Lower lobe of right lung (tissue), 2 donors: ENCODE results near the gene RNU1-2. TPM values are rescaled to one million over a fixed set of nuclear protein-coding genes. Genes with fewer than 3 reads are reported as not detected.
"Not testable (repeated sequence)": the region's sequence is repeated elsewhere in the genome, so short reads cannot be mapped to it uniquely, and the experiment has no call there.

Experiments
- ATAC-seq, 2 donors: fragments of 200-7000 bp; cut with Tn5 transposase; one replicate each; pipeline ENCODE4 v1.9.1; 2020 to 2022; ENCODE audit warnings: mild to moderate bottlenecking in 2 of 2, moderate library complexity in 2 of 2
- DNase-seq: peaks from one replicate; pipeline ENCODE4 v3.0.0-alpha.2; 2020
- H3K27ac ChIP-seq: fragments of 200-600 bp; one replicate; pipeline ENCODE4 v1.8.0; 2022
- H3K27me3 ChIP-seq: fragments of 200-600 bp; one replicate; pipeline ENCODE4 v1.8.0; 2022; ENCODE audit warnings: low read depth
- H3K36me3 ChIP-seq: fragments of 200-600 bp; one replicate; pipeline ENCODE4 v1.8.0; 2022; ENCODE audit warnings: mild to moderate bottlenecking
- H3K4me1 ChIP-seq: fragments of 200-600 bp; one replicate; pipeline ENCODE4 v1.8.0; 2022
- H3K4me3 ChIP-seq: fragments of 200-600 bp; one replicate; pipeline ENCODE4 v1.8.0; 2022; ENCODE audit warnings: mild to moderate bottlenecking
- H3K9me3 ChIP-seq: fragments of 200-600 bp; one replicate; pipeline ENCODE4 v1.8.0; 2022
- CTCF ChIP-seq: fragments of 200-600 bp; IDR thresholded peaks from one replicate; pipeline ENCODE4 v1.8.0; 2022; ENCODE audit warnings: antibody characterized with exemption, mild to moderate bottlenecking
- intact Hi-C: fragments of 100-400 bp; cut with DNase I; formaldehyde crosslinking; loops from one replicate; pipeline ENCODE4 v1.11.0; 2022
- microRNA-seq: library from miRNA; unstranded; fragments of <30 nt; microRNA quantifications from one replicate; pipeline ENCODE4 v1.2.0, GENCODE V29; 2020; ENCODE audit warnings: borderline number of aligned reads
- total RNA-seq: library from RNA; stranded (reverse); fragmentation: NEBNext Ultra II Directional; extraction: Animal tissue kit (Norgen Biotek cat#: 25700); gene quantifications from one replicate; pipeline ENCODE4 v1.2.1, GENCODE V29; 2021
- donor health status: DM: no; HTN: yes; CAD: no; lungs with severe emphysema.

The RNU1-2 gene
- total RNA-seq, 1 donor from 2014 or later, result 6,803 TPM

GRCh38 chr1:16933945-16934344 lies 38.2 kb downstream of the RNU1-2 start:
- H3K27me3 ChIP-seq, H3K4me3 ChIP-seq, H3K4me1 ChIP-seq, ATAC-seq, H3K27ac ChIP-seq, intact Hi-C loops, DNase-seq, H3K9me3 ChIP-seq: not testable (repeated sequence)
- peaks cover 24% of the 10 kb centered on the region for H3K36me3 ChIP-seq

- ATAC-seq, intact Hi-C loops: not testable (repeated sequence)
These were observed 40.8 kb downstream of the RNU1-2 start for GRCh38 chr1:16936580-16936979.

GRCh38 chr1:16938351-16939321 lies 42.9 kb downstream of the RNU1-2 start:
- Histone ChIP-seq H3K9me3 (no peaks in the 10 kb centered on the region), H3K4me3 (no peak overlapping the region), H3K27ac (no peak overlapping the region), H3K36me3 (peaks cover 23% of the 10 kb centered on the region), H3K27me3 (no peaks in the 10 kb centered on the region), H3K4me1 (no peaks in the 10 kb centered on the region)
- intact Hi-C loops, result no loop called here
- TF ChIP-seq CTCF, result no peak
- ATAC-seq (peak; percentile 12 to 16), DNase-seq (no peak)

More at GRCh38 chr1:16936580-16936979, 40.8 kb downstream of the RNU1-2 start:
- not testable (repeated sequence) for H3K4me1 ChIP-seq, H3K9me3 ChIP-seq, H3K4me3 ChIP-seq, DNase-seq, H3K27me3 ChIP-seq, H3K27ac ChIP-seq
- peaks cover 28% of the 10 kb centered on the region for H3K36me3 ChIP-seq

GRCh38 chr1:16939386-16940180 lies 43.8 kb downstream of the RNU1-2 start:
- ATAC-seq, result peak; percentile 27 to 29
- H3K27me3 ChIP-seq, H3K27ac ChIP-seq, intact Hi-C loops, H3K4me3 ChIP-seq, H3K9me3 ChIP-seq, H3K4me1 ChIP-seq, DNase-seq: not testable (repeated sequence)
- peaks cover 31% of the 10 kb centered on the region for H3K36me3 ChIP-seq

- ATAC-seq, result no peak
- Histone ChIP-seq H3K27ac (no peak overlapping the region), H3K4me1 (no peaks in the 10 kb centered on the region), H3K36me3 (peaks cover 16% of the 10 kb centered on the region), H3K4me3 (no peak overlapping the region), H3K9me3 (no peaks in the 10 kb centered on the region), H3K27me3 (no peaks in the 10 kb centered on the region)
- no peak for DNase-seq
- TF ChIP-seq CTCF, result no peak
- intact Hi-C loops, result no loop called here
These were observed 48.3 kb downstream of the RNU1-2 start for GRCh38 chr1:16944038-16944437.

- H3K4me3 ChIP-seq, H3K9me3 ChIP-seq, intact Hi-C loops, DNase-seq, H3K27me3 ChIP-seq, H3K27ac ChIP-seq, H3K4me1 ChIP-seq: not testable (repeated sequence)
- ATAC-seq, result peak in 1 of 2 donors; percentile 11
- H3K36me3 ChIP-seq, result peaks cover 15% of the 10 kb centered on the region
These were observed 49.7 kb downstream of the RNU1-2 start for GRCh38 chr1:16945512-16945911.

Small RNA genes lying within 50 kb of the gene (microRNA-seq; reads per million reads assigned to microRNA genes)
- gene MIR3675, result not detected

Other genes starting within 250 kb of the RNU1-2 start
- gene RNU1-3, start 229.0 kb upstream of the RNU1-2 start, total RNA-seq, result 6,803 TPM
- 6,803 TPM for gene RNU1-4, start 155.5 kb upstream of the RNU1-2 start, total RNA-seq
- 21.0 TPM for gene CROCC, start 26.0 kb downstream of the RNU1-2 start, total RNA-seq
- 11.9 TPM for gene MFAP2, start 84.6 kb downstream of the RNU1-2 start, total RNA-seq
- gene ATP13A2, start 115.9 kb downstream of the RNU1-2 start, total RNA-seq, result 39.9 TPM
- 79.8 TPM for gene SDHB, start 158.1 kb downstream of the RNU1-2 start, total RNA-seq
- gene PADI2, start 223.5 kb downstream of the RNU1-2 start, total RNA-seq, result 18.4 TPM